Sigmoid colon (tissue), 7 donors: ENCODE data around the gene CCDC93. TPM values are rescaled to one million over a fixed set of nuclear protein-coding genes. Genes with fewer than 3 reads are reported as not detected.

ENCODE experiments used
- DNase-seq: peaks from one replicate; pipeline ENCODE4 v3.0.0-alpha.2; 2019
- H3K27ac ChIP-seq, 4 donors: fragments of 200-600 bp; sonication (generic); one replicate each; pipeline ENCODE4 v1.5.1; 2016 to 2019; ENCODE audit warnings: mild to moderate bottlenecking in 1 of 4
- H3K27me3 ChIP-seq, 3 donors: fragments of 200-600 bp; sonication (generic); one replicate each; pipeline ENCODE4 v1.5.1; 2019; ENCODE audit warnings: mild to moderate bottlenecking in 1 of 3
- H3K36me3 ChIP-seq, 4 donors: fragments of 200-600 bp; sonication (generic); one replicate each; pipeline ENCODE4 v1.5.1; 2016 to 2019
- H3K4me1 ChIP-seq, 4 donors: fragments of 200-600 bp; sonication (generic); one replicate each; pipeline ENCODE4 v1.5.1; 2017 to 2019
- H3K4me3 ChIP-seq, 4 donors: fragments of 200-600 bp; sonication (generic); one replicate each; pipeline ENCODE4 v1.5.1; 2017 to 2019; ENCODE audit warnings: mild to moderate bottlenecking in 2 of 4, moderate library complexity in 1 of 4
- H3K9me3 ChIP-seq, 4 donors: fragments of 200-600 bp in 3 of 4; sonication (generic) in 3 of 4; one replicate each; pipeline versions ENCODE4 v1.5.1 to v1.6.1; 2013 to 2019
- EP300 ChIP-seq, 4 donors: sonication (generic); formaldehyde crosslinking; IDR thresholded peaks; one replicate each; pipeline ENCODE4 v1.6.1; 2017; ENCODE audit warnings: antibody characterized with exemption in 4 of 4
- POLR2A ChIP-seq, 2 donors: fragments of 450-650 bp; IDR thresholded peaks; one replicate each; pipeline ENCODE4 v1.6.1; 2016; ENCODE audit warnings: antibody characterized with exemption in 2 of 2, mild to moderate bottlenecking in 2 of 2, moderate library complexity in 2 of 2
- POLR2AphosphoS5 ChIP-seq, 4 donors: sonication (generic); formaldehyde crosslinking; IDR thresholded peaks; one replicate each; pipeline ENCODE4 v1.6.1; 2017; ENCODE audit warnings: antibody characterized with exemption in 4 of 4
- WGBS, 2 donors: extraction: QIAGEN DNeasy Blood & Tissue Kit; methylation state at CpG; one replicate each; pipeline ENCODE4 v1.1.7; 2013; 5-methylcytosine and 5-hydroxymethylcytosine counted together
- intact Hi-C: fragments of 100-400 bp; cut with DNase I; formaldehyde crosslinking; loops from one replicate; pipeline ENCODE4 v1.15.1; 2023
- polyA plus RNA-seq, 3 donors: library from polyadenylated mRNA; stranded (reverse); fragments of 200-250 nt; gene quantifications; one replicate each; pipeline ENCODE4 v1.2.3, GENCODE V29; 2013
- total RNA-seq, 4 donors: library from RNA; depleted of rRNA; stranded (reverse); fragments of >200 nt; gene quantifications; one replicate each; pipeline ENCODE4 v1.1.0, GENCODE V29; 2016
- TF ChIP-seq, protein P1 (sequence below), 4 experiments: fragments of 450-650 bp in 3 of 4; fragments of 200-600 bp in 1 of 4; IDR thresholded peaks; one replicate each; pipeline ENCODE4 v1.5.1; 2016 to 2019; ENCODE audit warnings: antibody characterized with exemption in 4 of 4, mild to moderate bottlenecking in 3 of 4, moderate library complexity in 2 of 4
- donor health status: healthy with polysubstance abuse.
- donor health status: Bipolar disorder and iron deficiency.
- donor health status: healthy.

The CCDC93 gene
- total and polyA plus RNA-seq, 7 donors, result 4.2 to 25.5 (median 12.5) TPM

DNA sequence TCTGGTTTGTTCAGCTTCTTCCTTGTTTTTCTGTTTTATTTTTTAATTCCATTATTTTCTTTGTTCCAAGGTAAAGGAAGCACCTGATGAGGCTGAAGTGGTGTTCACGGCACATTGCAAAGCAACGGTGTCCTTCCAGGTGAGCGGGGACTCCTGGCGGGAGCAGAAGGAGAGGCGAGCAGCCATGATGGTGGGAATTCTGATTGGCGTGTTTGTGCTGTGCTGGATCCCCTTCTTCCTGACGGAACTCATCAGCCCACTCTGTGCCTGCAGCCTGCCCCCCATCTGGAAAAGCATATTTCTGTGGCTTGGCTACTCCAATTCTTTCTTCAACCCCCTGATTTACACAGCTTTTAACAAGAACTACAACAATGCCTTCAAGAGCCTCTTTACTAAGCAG lies 110.9 kb downstream of the CCDC93 start:
- H3K27me3 ChIP-seq, result no peaks in the 10 kb centered on the region
- no peak for DNase-seq
- H3K4me3 ChIP-seq, result no peak overlapping the region
- peaks cover 0 to 3% (median under 1%) of the 10 kb centered on the region in 4 donors for H3K9me3 ChIP-seq
- intact Hi-C loops, result no loop called here
- TF ChIP-seq EP300 (IDR thresholded peaks at IDR 0.05), result no peak
- no peak for TF ChIP-seq POLR2AphosphoS5 (IDR thresholded peaks at IDR 0.05)
- TF ChIP-seq, protein P1, sequence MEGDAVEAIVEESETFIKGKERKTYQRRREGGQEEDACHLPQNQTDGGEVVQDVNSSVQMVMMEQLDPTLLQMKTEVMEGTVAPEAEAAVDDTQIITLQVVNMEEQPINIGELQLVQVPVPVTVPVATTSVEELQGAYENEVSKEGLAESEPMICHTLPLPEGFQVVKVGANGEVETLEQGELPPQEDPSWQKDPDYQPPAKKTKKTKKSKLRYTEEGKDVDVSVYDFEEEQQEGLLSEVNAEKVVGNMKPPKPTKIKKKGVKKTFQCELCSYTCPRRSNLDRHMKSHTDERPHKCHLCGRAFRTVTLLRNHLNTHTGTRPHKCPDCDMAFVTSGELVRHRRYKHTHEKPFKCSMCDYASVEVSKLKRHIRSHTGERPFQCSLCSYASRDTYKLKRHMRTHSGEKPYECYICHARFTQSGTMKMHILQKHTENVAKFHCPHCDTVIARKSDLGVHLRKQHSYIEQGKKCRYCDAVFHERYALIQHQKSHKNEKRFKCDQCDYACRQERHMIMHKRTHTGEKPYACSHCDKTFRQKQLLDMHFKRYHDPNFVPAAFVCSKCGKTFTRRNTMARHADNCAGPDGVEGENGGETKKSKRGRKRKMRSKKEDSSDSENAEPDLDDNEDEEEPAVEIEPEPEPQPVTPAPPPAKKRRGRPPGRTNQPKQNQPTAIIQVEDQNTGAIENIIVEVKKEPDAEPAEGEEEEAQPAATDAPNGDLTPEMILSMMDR (IDR thresholded peaks at IDR 0.05), result no peak
- TF ChIP-seq POLR2A (IDR thresholded peaks at IDR 0.05), result no peak
- 92 to 94% methylated on average over 7 of the region's 7 CpGs for WGBS, 2 donors
- no peaks in the 10 kb centered on the region for H3K4me1 ChIP-seq
- no peak overlapping the region for H3K27ac ChIP-seq
- no peaks in the 10 kb centered on the region for H3K36me3 ChIP-seq

DNA sequence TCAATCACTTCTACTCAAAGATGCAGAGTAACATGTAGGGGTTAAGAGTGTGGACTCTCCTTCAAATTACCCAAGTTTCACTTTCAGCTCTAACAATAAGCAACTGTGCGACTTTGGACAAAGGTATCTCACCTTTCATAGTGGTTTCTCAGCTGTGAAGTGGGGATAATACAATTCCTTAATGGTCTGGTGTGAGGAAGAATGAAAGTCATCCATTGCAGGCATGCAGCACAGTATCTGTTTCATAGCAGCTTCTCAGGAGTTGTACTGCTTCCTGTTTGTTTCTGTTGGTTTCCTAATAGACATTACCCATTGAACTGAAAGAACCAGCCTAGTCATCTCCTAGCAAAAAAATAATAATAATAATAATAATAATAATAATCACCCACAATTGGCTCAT lies 125.0 kb downstream of the CCDC93 start:
- no peak overlapping the region for H3K4me3 ChIP-seq
- DNase-seq, result no peak
- intact Hi-C loops, result no loop called here
- no peaks in the 10 kb centered on the region for H3K27me3 ChIP-seq
- no peak for TF ChIP-seq POLR2AphosphoS5 (IDR thresholded peaks at IDR 0.05)
- TF ChIP-seq, protein P1 (IDR thresholded peaks at IDR 0.05), result no peak
- TF ChIP-seq EP300 (IDR thresholded peaks at IDR 0.05), result no peak
- TF ChIP-seq POLR2A (IDR thresholded peaks at IDR 0.05), result no peak
- no peaks in the 10 kb centered on the region for H3K4me1 ChIP-seq
- peaks cover 0 to 1% (median 0%) of the 10 kb centered on the region in 4 donors for H3K9me3 ChIP-seq
- WGBS, 2 donors, result 59 to 70% methylated on average over 1 of the region's 1 CpG
- H3K36me3 ChIP-seq, result no peaks in the 10 kb centered on the region
- no peak overlapping the region for H3K27ac ChIP-seq

DNA sequence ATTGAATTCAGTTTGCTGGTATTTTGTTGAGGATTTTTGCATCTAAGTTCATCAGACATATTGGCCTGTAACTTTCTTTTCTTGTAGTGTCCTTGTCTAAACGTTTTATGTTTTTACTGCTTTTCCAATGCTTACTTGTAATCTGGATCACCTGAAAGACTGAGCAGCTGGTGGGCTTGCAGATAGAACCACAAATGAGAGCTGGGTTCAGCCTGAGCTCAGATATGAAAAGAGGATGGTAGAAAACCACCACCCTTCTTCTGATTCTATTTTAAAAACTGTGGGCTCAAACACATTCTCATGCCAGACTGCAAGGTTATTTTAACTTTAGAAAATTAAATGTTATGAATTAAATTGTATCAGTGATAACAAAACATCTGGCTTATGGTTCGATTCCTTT lies 128.6 kb downstream of the CCDC93 start:
- Histone ChIP-seq H3K4me3 (no peak overlapping the region), H3K4me1 (no peaks in the 10 kb centered on the region), H3K9me3 (peaks cover 0 to 3% (median 0%) of the 10 kb centered on the region in 4 donors), H3K27me3 (no peaks in the 10 kb centered on the region), H3K36me3 (no peaks in the 10 kb centered on the region), H3K27ac (no peak overlapping the region)
- WGBS, 2 donors, result 48 to 63% methylated on average over 2 of the region's 2 CpGs
- DNase-seq, result no peak
- TF ChIP-seq POLR2A (IDR thresholded peaks at IDR 0.05) (no peak), EP300 (IDR thresholded peaks at IDR 0.05) (no peak), POLR2AphosphoS5 (IDR thresholded peaks at IDR 0.05) (no peak)
- TF ChIP-seq, protein P1 (IDR thresholded peaks at IDR 0.05), result no peak
- intact Hi-C loops, result no loop called here

DNA sequence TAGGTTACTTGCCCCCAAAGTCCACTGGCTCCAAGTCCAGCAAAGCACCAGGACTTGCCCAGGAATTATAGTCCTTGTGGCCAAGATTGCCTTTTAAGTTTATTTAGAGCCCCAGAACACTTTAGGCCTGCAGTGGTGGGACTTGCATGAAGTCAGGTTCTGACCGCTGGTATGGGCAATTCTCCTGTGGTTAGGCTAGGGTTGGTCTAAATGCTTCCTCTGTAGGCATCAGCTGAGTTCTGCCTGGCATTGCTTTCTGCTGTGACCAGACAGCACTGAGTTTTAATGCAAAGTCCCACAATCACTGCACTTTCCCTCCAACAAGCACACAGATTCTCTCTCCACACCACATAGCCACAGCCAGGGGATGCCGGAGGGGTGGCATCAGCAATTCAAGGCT lies 134.9 kb downstream of the CCDC93 start:
- TF ChIP-seq, protein P1 (IDR thresholded peaks at IDR 0.05), result no peak
- TF ChIP-seq EP300 (IDR thresholded peaks at IDR 0.05), result no peak
- no peak for TF ChIP-seq POLR2AphosphoS5 (IDR thresholded peaks at IDR 0.05)
- no peak for TF ChIP-seq POLR2A (IDR thresholded peaks at IDR 0.05)
- no peaks in the 10 kb centered on the region for H3K27me3 ChIP-seq
- no peaks in the 10 kb centered on the region for H3K36me3 ChIP-seq
- no peak overlapping the region for H3K4me3 ChIP-seq
- peaks cover 0 to 3% (median 0%) of the 10 kb centered on the region in 4 donors for H3K9me3 ChIP-seq
- H3K27ac ChIP-seq, result no peak overlapping the region
- no peaks in the 10 kb centered on the region for H3K4me1 ChIP-seq
- DNase-seq, result no peak
- 91 to 95% methylated on average over 2 of the region's 2 CpGs for WGBS, 2 donors
- intact Hi-C loops, result no loop called here

DNA sequence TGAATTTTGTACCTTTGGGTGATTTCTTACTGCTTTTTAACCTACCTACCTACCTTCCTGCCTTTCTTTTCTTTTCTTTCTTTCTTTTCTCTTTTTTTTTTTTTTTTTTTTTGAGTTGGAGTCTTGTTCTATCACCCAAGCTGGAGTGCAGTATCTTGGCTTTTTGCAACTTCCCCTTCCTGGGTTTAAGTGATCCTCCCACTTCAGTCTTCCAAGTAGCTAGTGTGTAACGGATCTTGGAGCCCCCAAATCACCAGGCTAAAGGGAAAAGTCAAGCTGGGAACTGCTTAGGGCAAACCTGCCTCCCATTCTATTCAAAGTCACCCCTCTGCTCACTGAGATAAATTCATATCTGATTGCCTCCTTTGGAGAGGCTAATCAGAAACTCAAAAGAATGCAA lies 138.1 kb downstream of the CCDC93 start:
- TF ChIP-seq EP300 (IDR thresholded peaks at IDR 0.05) (no peak), POLR2AphosphoS5 (IDR thresholded peaks at IDR 0.05) (no peak), POLR2A (IDR thresholded peaks at IDR 0.05) (no peak)
- TF ChIP-seq, protein P1 (IDR thresholded peaks at IDR 0.05), result no peak
- no peaks in the 10 kb centered on the region for H3K27me3 ChIP-seq
- H3K36me3 ChIP-seq, result no peaks in the 10 kb centered on the region
- intact Hi-C loops, result no loop called here
- WGBS, 2 donors, result 30 to 55% methylated on average over 1 of the region's 1 CpG
- H3K9me3 ChIP-seq, result no peaks in the 10 kb centered on the region
- no peak overlapping the region for H3K27ac ChIP-seq
- DNase-seq, result no peak
- H3K4me1 ChIP-seq, result no peaks in the 10 kb centered on the region
- no peak overlapping the region for H3K4me3 ChIP-seq
